ENCODE data around the gene PALM. TPM values are rescaled to one million over a fixed set of nuclear protein-coding genes. Genes with fewer than 3 reads are reported as not detected.

The PALM gene
- total RNA-seq, 1 experiment from 2014 or later, result 18.5 TPM

DNA sequence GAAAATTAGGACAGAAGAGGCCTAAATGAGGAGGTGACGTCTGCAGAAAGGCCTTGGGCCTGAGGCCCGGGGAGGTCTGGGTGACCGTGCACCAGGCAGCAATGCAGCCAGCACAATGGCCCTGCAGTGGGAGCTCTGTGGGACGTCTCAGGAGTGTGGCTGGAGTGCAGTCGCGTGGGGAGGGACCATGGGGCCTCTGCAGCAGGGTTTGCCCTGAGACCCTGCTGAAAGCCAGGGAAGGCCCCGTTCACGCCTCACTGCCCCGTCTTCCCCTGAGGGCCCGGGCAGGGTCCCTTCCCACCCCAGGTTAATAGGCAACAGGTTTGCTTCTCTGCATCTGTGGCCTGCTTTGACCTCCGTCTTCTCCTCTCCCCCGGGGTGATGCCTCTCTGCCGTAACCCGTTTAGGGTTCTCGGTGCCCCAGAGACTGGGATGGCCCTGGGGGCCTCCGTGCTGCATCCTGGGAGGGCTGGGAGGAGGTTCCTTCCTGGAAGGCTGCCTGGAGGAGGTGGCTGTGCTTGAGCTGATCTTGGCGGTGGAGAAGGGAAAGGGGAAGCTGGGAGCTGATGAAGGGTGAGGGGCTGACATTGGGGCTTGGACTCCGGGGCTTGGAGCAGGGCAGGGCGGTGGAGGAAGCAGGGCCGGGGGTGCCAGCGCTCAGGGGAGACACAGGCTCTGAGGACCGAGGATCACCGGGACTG is 9.7 kb downstream of the PALM start:
- Histone ChIP-seq H2BK5ac (ENCODE audit: insufficient read length, low read length) (no peak overlapping the region), H3K56ac (ENCODE audit: insufficient read length, low read depth, low read length) (no peak overlapping the region), H3T11ph (ENCODE audit: low read length) (no peak overlapping the region), H3K14ac (ENCODE audit: insufficient read depth, low read length) (no peak overlapping the region), H2BK20ac (ENCODE audit: low read depth, low read length, poor library complexity, severe bottlenecking) (no peak overlapping the region), H2BK15ac (ENCODE audit: low read depth, low read length) (no peak overlapping the region), H3K4ac (ENCODE audit: low read depth, low read length) (no peak overlapping the region), H2AFZ (ENCODE audit: low read length) (no peak overlapping the region), H4K20me1 (ENCODE audit: control insufficient read depth, insufficient read depth, insufficient read length) (no peaks in the 10 kb centered on the region), H3K27me3 (ENCODE audit: insufficient read depth, low read length) (no peaks in the 10 kb centered on the region), H4K5ac (ENCODE audit: insufficient read length, low read depth, low read length) (no peak overlapping the region), H4K91ac (ENCODE audit: insufficient read length, low read depth, low read length) (no peak overlapping the region), H3K18ac (ENCODE audit: insufficient read length, low read depth, low read length) (no peak overlapping the region), H3K4me1 (ENCODE audit: insufficient read depth, low read length) (no peaks in the 10 kb centered on the region), H3K79me2 (ENCODE audit: insufficient read depth, low read length) (no peaks in the 10 kb centered on the region), H3K79me1 (ENCODE audit: insufficient read depth, low read depth, low read length, poor library complexity, severe bottlenecking) (no peaks in the 10 kb centered on the region), H3K9ac (ENCODE audit: extremely low read depth, insufficient read length, low read length) (no peak overlapping the region), H2BK120ac (ENCODE audit: low read depth, low read length, poor library complexity, severe bottlenecking) (no peak overlapping the region), H4K8ac (replicated peaks; ENCODE audit: insufficient read length, low read depth, low read length) (no peak overlapping the region), H2BK12ac (ENCODE audit: insufficient read length, low read depth, low read length) (no peak overlapping the region), H3K9me3 (ENCODE audit: control insufficient read depth, low read depth, low read length) (no peaks in the 10 kb centered on the region), H3K23ac (ENCODE audit: insufficient read length, low read depth, low read length) (no peak overlapping the region), H3K23me2 (ENCODE audit: insufficient read length, low read depth, low read length, poor library complexity, severe bottlenecking) (no peaks in the 10 kb centered on the region), H3K4me2 (ENCODE audit: insufficient read depth, insufficient read length, low read length) (no peak overlapping the region), H2AK5ac (ENCODE audit: insufficient read length, low read length) (no peak overlapping the region), H3K27ac (ENCODE audit: insufficient read length, low read depth, low read length) (no peak overlapping the region)
- Mint-ChIP-seq H3K4me3 (peak overlapping the region in 1 of 2 experiments; percentile 29; a peak in 2 of 5 replicates), H3K27ac (peak overlapping the region; percentile 46 to 94 (median 89); a peak in 6 of 7 replicates), H3K4me1 (peaks cover 7 to 9% of the 10 kb centered on the region in 2 experiments; a peak in 3 of 4 replicates), H3K36me3 (ENCODE audit: insufficient read depth in 1 of 3, low read depth in 3 of 3) (peaks cover 6 to 9% (median 8%) of the 10 kb centered on the region in 3 experiments; a peak in 6 of 7 replicates), H3K9me3 (peaks cover 4 to 8% of the 10 kb centered on the region in 2 experiments; a peak in 4 of 5 replicates), H3K27me3 (ENCODE audit: low read depth) (peaks cover 3% of the 10 kb centered on the region; the same call in 1 of the 2 replicates)
- no peak for DNase-seq
- TF ChIP-seq, protein P1, sequence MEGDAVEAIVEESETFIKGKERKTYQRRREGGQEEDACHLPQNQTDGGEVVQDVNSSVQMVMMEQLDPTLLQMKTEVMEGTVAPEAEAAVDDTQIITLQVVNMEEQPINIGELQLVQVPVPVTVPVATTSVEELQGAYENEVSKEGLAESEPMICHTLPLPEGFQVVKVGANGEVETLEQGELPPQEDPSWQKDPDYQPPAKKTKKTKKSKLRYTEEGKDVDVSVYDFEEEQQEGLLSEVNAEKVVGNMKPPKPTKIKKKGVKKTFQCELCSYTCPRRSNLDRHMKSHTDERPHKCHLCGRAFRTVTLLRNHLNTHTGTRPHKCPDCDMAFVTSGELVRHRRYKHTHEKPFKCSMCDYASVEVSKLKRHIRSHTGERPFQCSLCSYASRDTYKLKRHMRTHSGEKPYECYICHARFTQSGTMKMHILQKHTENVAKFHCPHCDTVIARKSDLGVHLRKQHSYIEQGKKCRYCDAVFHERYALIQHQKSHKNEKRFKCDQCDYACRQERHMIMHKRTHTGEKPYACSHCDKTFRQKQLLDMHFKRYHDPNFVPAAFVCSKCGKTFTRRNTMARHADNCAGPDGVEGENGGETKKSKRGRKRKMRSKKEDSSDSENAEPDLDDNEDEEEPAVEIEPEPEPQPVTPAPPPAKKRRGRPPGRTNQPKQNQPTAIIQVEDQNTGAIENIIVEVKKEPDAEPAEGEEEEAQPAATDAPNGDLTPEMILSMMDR (conservative IDR thresholded peaks at IDR 0.05), result no peak
- WGBS (ENCODE audit: extremely low coverage, insufficient read length, low lambda C conversion rate), result no CpG with 5 or more reads among the region's 23 CpGs
